PC-9 (cell line): ENCODE measurements around the gene IQGAP1.

Experiments
- CTCF ChIP-seq: fragments of 200-600 bp; sonication (generic); conservative IDR thresholded peaks from 2 replicates; pipeline ENCODE4 v1.6.1; 2017; ENCODE audit warnings: mixed run types, antibody characterized with exemption, mild to moderate bottlenecking, moderate library complexity
- EZH2 ChIP-seq: fragments of 200-600 bp; sonication (generic); IDR thresholded peaks from 2 replicates; pipeline ENCODE4 v1.8.0; 2017; ENCODE audit warnings: antibody characterized with exemption, low read depth

- no peak for TF ChIP-seq CTCF
- TF ChIP-seq EZH2: no peak
Measured at GRCh38 chr15:90362936-90363212, 25.2 kb upstream of the IQGAP1 start.
